GM19193 (cell line): Measurements from ENCODE around the gene SOWAHA.

Experiments used
- POLR2A ChIP-seq: IDR thresholded peaks from 4 replicates; pipeline ENCODE4 v1.6.1; 2011; ENCODE audit not compliant: insufficient read depth, insufficient read length; ENCODE audit errors: extremely low read depth

The SOWAHA gene

GRCh38 chr5:132840313-132840712 lies 27.2 kb downstream of the SOWAHA start:
- TF ChIP-seq POLR2A: no peak

DNA sequence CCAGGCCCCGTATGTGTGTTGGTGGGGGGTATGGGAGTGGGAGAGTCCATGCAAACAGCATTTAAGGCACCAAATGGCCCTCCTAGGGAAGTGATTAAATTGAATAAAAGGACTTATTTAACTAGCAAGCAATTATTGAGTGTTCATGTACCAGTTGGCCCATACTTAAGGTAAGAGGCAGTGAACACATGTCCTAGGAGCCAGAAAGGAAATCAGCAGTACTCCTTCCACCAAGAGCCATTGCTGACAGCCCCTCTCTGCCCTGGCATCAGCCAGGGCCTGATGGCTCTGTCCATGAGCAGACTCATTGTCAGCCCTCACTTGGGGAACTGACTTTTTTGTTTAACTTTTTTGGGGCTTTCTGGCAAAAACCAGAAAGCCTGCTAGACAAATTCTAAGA lies 27.8 kb downstream of the SOWAHA start:
- no peak for TF ChIP-seq POLR2A

- no peak for TF ChIP-seq POLR2A
Measured at GRCh38 chr5:132841305-132841704, 28.2 kb downstream of the SOWAHA start.

DNA sequence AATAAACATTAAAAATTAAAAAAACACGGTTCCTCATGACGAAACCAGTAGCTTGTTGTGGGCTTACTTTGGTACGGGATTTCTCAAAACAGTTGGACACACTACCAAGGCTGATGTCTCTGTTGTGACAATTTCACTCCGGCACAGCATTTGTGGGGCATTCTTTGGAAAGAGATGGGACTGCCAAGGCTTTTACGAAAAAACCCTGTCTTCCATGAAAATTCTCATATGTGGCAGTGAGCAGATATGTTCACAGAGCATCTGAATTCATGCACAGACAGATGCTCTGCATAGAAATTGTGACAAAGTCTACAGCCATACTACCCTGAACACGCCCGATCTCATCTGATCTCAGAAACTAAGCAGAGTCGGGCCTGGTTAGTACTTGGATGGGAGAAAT lies 35.2 kb downstream of the SOWAHA start:
- TF ChIP-seq POLR2A: no peak

- no peak for TF ChIP-seq POLR2A
Measured at GRCh38 chr5:132849347-132849746, 36.2 kb downstream of the SOWAHA start.

DNA sequence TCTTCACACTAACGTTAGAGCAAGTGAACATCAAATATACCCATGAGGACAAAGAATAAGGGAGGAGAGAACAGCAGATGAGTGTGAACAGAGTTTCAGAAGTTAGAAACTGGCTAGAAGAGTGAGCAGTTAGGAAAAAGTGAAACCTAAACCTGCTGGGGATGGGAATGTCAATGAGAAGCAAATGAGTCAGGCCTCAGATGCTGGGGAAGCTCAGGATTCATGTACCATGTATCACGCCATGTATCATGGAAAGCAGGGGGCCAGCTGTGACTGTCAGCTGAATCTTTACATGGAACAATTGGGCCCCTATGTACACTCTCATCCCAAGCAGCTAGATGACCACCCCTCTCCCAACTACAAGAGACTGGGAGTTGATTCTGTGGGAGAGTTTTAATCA lies 37.0 kb downstream of the SOWAHA start:
- no peak for TF ChIP-seq POLR2A

- no peak for TF ChIP-seq POLR2A
Measured at GRCh38 chr5:132853323-132853722, 40.2 kb downstream of the SOWAHA start.

- TF ChIP-seq POLR2A: no peak
Measured at GRCh38 chr5:132853790-132854189, 40.7 kb downstream of the SOWAHA start.

DNA sequence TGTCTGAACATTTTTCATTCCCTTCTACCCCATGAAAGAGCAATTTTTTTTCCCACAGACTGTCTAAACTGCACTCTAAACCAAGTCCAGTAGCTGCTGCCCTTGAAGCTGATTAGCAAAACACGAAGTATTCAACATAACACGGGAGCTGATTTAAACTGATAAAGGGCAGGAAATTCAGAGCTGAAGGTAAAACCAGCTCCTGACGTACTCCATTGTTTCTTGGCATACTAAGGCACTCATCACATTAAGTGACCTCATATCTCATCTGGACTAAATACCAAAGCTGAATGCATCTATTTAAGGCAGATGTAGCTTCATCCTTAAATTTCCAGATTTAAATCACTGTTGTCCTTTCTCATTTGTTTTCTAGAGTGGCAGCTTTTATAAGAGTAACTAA lies 41.2 kb downstream of the SOWAHA start:
- no peak for TF ChIP-seq POLR2A

DNA sequence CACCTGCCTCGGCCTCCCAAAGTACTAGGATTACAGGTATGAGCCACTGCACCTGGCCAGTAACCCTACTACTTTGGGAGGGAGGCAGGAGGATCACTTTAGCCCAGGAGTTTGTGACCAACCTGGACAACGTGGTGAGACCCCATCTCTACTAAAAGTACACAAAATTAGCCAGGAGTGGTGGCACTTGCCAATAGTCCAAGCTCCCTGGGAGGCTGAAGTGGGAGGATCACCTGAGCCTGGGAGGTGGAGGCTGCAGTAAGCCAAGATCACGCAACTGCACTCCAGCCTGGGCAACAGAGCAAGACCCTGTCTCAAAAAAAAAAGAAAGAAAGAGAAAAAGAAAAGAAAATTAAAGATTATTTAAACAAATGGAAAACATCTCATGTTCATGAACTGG lies 42.9 kb downstream of the SOWAHA start:
- no peak for TF ChIP-seq POLR2A

DNA sequence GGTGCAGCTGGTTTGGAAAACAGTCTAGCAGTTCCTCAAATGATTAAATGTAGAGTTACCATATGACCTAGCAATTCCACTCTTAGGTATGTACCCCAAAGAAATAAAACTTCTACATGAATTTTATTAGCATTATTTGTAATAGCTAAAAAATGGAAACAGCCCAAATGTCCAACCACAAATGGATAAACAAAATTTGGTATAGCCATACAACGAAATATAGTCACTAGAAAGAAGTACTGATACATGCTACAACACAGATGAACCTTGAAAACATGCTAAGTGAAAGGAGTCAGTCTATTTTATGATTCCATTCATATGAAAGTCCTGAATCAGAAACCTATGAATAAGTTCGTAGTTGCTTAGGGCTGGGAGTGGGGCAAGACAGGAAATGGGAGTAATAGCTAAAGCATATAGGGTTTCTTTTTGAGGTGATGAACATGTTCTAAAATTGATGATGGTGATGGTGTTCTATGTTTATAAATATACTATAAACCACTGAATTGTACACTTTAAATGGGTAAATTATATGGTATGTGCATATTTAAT lies 46.9 kb downstream of the SOWAHA start:
- no peak for TF ChIP-seq POLR2A

DNA sequence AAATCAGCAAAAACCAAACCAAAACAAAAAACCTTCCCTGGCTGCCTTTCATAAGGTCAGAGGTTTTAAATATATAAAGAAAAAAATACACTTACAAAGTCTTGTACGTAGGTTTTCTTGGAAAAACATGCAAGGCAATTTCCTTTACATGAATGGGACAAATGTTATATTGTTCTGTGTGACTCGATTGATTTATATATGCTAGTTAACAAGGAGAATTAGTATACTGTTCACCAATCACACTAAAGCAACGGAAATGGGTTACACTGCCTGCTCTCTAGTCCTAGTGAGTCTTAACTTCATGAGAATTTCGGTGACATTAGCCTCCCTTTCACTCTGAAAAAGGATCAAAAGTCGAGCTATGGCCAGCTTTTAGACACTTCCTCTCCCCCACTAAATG lies 47.6 kb downstream of the SOWAHA start:
- TF ChIP-seq POLR2A: no peak

DNA sequence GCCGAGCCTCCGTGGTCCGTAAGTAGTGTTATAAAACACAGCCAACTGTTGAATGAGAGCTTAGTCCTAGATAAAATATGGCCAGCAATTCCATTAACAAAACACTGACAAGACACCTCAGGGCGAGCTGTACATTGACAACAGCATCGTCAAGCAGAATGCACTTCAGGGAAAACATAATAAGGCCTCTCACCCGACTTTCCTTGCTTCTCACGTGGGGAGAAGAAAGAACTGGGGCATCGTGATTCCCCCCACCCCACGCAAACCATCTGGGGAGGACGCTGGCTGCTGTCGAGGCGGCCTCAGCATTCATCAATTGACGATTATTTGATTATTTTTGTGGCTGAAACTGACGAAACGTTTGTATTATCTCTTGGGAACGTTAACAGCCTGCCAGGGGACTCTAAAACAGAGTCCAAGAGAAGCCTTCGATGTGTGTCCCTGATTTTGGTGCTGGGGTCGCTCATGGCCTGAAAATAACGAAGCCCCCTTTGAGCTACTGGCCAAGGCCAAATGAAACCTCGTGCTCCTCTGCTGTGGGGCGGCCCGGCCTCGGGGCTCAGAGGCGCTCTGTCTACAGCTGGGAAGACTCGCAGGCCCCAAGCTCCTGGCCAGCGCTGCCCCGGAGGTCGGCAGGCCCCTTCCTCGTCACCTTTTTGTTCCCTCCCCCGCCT lies 52.7 kb downstream of the SOWAHA start:
- TF ChIP-seq POLR2A: no peak
